ENCODE measurements around the gene DUS3L. TPM values are rescaled to one million over a fixed set of nuclear protein-coding genes. Genes with fewer than 3 reads are reported as not detected.
A peak's percentile ranks its signal among the peaks of the same experiment; 100 is the strongest.

Gene DUS3L
- total RNA-seq, 1 donor from 2014 or later, result 61.1 TPM

GRCh38 chr19:5804516-5805461 lies 13.8 kb upstream of the DUS3L start, which contains the start of gene NRTN:
Gene NRTN (plus strand): TSS chr19:5805067. CDS start chr19:5824166, 19,099 bp downstream.
- TF ChIP-seq CTCF (IDR thresholded peaks at IDR 0.05; ENCODE audit: unreplicated experiment), result no peak
- H3K4me1 Mint-ChIP-seq, result peaks cover 20% of the 10 kb centered on the region
- peak within 1 kb of the TSS; percentile 50 for H3K27ac Mint-ChIP-seq
- peaks cover 46% of the 10 kb centered on the region for H3K27me3 Mint-ChIP-seq (ENCODE audit: low read depth)
- no peak for DNase-seq (ENCODE audit: low spot score in 2 of 2, unreplicated experiment in 2 of 2)
- H3K36me3 Mint-ChIP-seq, result no peaks in the 10 kb centered on the region
- no peaks in the 10 kb centered on the region for H3K9me3 Mint-ChIP-seq
- peak within 1 kb of the TSS; percentile 60 for H3K4me3 Mint-ChIP-seq

GRCh38 chr19:5803752-5804515 lies 13.0 kb upstream of the DUS3L start:
- Mint-ChIP-seq H3K9me3 (no peaks in the 10 kb centered on the region), H3K27ac (peak overlapping the region; percentile 64), H3K4me1 (peaks cover 20% of the 10 kb centered on the region), H3K36me3 (no peaks in the 10 kb centered on the region), H3K27me3 (ENCODE audit: low read depth) (peaks cover 47% of the 10 kb centered on the region), H3K4me3 (peak overlapping the region; percentile 60)
- peak; percentile 89 to 98 for DNase-seq (ENCODE audit: low spot score in 2 of 2, unreplicated experiment in 2 of 2)
- TF ChIP-seq CTCF (IDR thresholded peaks at IDR 0.05; ENCODE audit: unreplicated experiment), result peak; percentile 78

GRCh38 chr19:5803441-5803751 lies 12.4 kb upstream of the DUS3L start:
- no peak for TF ChIP-seq CTCF (IDR thresholded peaks at IDR 0.05; ENCODE audit: unreplicated experiment)
- Mint-ChIP-seq H3K27ac (peak overlapping the region; percentile 64), H3K9me3 (no peaks in the 10 kb centered on the region), H3K4me1 (peaks cover 20% of the 10 kb centered on the region), H3K4me3 (peak overlapping the region; percentile 60), H3K36me3 (no peaks in the 10 kb centered on the region), H3K27me3 (ENCODE audit: low read depth) (peaks cover 47% of the 10 kb centered on the region)
- DNase-seq (ENCODE audit: low spot score in 2 of 2, unreplicated experiment in 2 of 2), result no peak

- Mint-ChIP-seq H3K27me3 (ENCODE audit: low read depth) (peaks cover 38% of the 10 kb centered on the region), H3K36me3 (no peaks in the 10 kb centered on the region), H3K27ac (no peak overlapping the region), H3K4me3 (peak overlapping the region; percentile 45), H3K4me1 (peaks cover 20% of the 10 kb centered on the region), H3K9me3 (no peaks in the 10 kb centered on the region)
- peak in 1 of 2 experiments; percentile 68 for DNase-seq (ENCODE audit: low spot score in 2 of 2, unreplicated experiment in 2 of 2)
- no peak for TF ChIP-seq CTCF (IDR thresholded peaks at IDR 0.05; ENCODE audit: unreplicated experiment)
These were observed 11.0 kb upstream of the DUS3L start for GRCh38 chr19:5801796-5802619.
